Brain microvascular endothelial cell (primary cell): ENCODE data around the gene TEAD4.

Experiments used
- DNase-seq: peaks from one replicate; pipeline ENCODE4 v3.0.0-alpha.2; 2020
- H3K27ac ChIP-seq: fragments of 250-450 bp; sonication (Bioruptor Pico); 2 replicates; pipeline ENCODE4 v1.5.1; 2020; ENCODE audit warnings: mild to moderate bottlenecking, moderate library complexity
- H3K27me3 ChIP-seq: fragments of 250-450 bp; sonication (Bioruptor Pico); replicated peaks from 2 replicates; pipeline ENCODE4 v1.5.1; 2020; ENCODE audit warnings: mild to moderate bottlenecking
- H3K36me3 ChIP-seq: fragments of 250-450 bp; sonication (Bioruptor Pico); replicated peaks from 2 replicates; pipeline ENCODE4 v1.5.1; 2020; ENCODE audit warnings: mild to moderate bottlenecking
- H3K4me3 ChIP-seq: 2 replicates; pipeline ENCODE4 v1.5.1; 2011; ENCODE audit warnings: low read depth, mild to moderate bottlenecking, control low read depth, low read length, moderate library complexity
- in situ Hi-C: cut with HindIII; loops from 2 replicates; pipeline ENCODE4 v1.10.0; 2017; ENCODE audit warnings: low sequenced_read_pairs, low pct_ligation_motif_present
- TF ChIP-seq, protein P1 (sequence below): IDR thresholded peaks from 2 replicates; pipeline ENCODE4 v1.5.1; 2011; ENCODE audit warnings: low read depth, mild to moderate bottlenecking, moderate library complexity, low read length, control low read depth, inconsistent platforms; ENCODE audit errors: missing control alignments

Gene TEAD4

DNA sequence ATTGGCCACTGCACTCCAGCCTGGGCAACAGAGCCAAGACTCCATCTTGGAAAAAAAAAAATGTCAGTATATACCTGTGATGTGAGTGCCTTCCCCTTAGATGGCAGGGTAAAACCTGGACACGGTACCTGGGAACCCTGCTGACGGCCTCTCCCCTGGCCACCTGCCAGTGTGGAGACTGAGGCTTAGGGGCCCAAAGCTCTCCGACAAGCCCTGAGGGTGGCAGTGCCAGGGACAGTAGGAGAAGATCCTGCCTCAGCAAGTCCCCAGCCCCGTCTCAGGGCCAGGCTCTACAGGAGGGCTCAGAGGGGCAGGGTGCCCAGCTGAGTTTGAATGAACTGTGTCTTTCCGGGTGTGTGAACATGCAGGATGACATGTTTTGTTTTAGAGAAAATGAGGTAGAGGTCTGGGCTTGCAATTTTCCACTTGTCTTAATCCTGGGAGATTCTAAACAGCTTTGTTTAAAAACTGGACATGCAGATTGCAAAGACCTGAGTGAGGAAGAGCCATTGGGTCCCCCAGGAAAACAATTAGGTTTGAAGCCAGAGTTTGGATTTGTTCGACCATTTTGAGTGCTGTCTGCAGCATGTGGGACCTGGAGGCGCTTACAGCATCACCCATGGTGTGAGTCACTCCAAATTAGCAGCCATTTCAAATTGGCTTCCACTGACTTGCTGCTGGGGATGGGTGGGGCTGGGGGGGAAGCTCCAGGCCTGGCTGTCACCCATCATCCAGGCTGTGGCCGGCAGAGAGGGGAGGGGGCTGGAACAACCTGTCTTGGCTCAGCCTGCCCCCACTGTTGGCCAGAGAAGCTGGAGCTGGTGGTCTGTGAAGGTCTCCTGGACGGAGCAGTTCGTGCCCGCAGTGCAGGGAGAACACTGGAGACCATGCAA lies 128.8 kb downstream of the TEAD4 start:
- H3K36me3 ChIP-seq: no peaks in the 10 kb centered on the region
- H3K27ac ChIP-seq: no peak overlapping the region
- H3K4me3 ChIP-seq: no peak overlapping the region
- DNase-seq: no peak
- in situ Hi-C loops: no loop called here
- TF ChIP-seq, protein P1, sequence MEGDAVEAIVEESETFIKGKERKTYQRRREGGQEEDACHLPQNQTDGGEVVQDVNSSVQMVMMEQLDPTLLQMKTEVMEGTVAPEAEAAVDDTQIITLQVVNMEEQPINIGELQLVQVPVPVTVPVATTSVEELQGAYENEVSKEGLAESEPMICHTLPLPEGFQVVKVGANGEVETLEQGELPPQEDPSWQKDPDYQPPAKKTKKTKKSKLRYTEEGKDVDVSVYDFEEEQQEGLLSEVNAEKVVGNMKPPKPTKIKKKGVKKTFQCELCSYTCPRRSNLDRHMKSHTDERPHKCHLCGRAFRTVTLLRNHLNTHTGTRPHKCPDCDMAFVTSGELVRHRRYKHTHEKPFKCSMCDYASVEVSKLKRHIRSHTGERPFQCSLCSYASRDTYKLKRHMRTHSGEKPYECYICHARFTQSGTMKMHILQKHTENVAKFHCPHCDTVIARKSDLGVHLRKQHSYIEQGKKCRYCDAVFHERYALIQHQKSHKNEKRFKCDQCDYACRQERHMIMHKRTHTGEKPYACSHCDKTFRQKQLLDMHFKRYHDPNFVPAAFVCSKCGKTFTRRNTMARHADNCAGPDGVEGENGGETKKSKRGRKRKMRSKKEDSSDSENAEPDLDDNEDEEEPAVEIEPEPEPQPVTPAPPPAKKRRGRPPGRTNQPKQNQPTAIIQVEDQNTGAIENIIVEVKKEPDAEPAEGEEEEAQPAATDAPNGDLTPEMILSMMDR: no peak
- no peaks in the 10 kb centered on the region for H3K27me3 ChIP-seq

DNA sequence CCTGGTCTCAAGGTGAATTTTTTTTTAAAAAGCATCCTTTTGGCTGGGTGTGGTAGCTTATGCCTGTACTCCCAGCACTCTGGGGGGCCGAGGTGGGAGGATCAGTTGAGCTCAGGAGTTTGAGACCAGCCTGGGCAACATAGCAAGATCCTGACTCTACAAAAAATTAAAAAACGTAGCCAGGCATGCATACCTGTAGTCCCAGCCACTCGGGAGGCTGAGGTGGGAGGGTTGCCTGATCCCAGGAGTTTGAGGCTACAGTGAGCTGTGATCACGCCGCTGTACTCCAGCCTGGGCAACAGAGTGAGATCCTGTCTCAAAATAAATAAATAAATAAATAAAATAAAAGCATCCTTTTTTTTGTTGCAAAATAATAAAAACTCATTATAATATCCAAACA lies 130.4 kb downstream of the TEAD4 start:
- H3K36me3 ChIP-seq: no peaks in the 10 kb centered on the region
- H3K27me3 ChIP-seq: no peaks in the 10 kb centered on the region
- in situ Hi-C loops: no loop called here
- TF ChIP-seq, protein P1: no peak
- H3K4me3 ChIP-seq: no peak overlapping the region
- DNase-seq: no peak
- H3K27ac ChIP-seq: no peak overlapping the region
